ENCODE results near the gene GFRA4.

The GFRA4 gene

GRCh38 chr20:3696200-3696599 lies 33.0 kb upstream of the GFRA4 start:
- no peaks in the 10 kb centered on the region for H3K79me2 ChIP-seq (ENCODE audit: control insufficient read depth, insufficient read depth, low read length, poor library complexity)
- H3K79me1 ChIP-seq (ENCODE audit: low read length), result no peaks in the 10 kb centered on the region
- H3K14ac ChIP-seq (ENCODE audit: low read length), result no peak overlapping the region
- no peak overlapping the region for H3K18ac ChIP-seq (ENCODE audit: low read length)
- no peak overlapping the region for H3K4me2 ChIP-seq (ENCODE audit: low read length)
- H2BK12ac ChIP-seq (ENCODE audit: low read length), result no peak overlapping the region
- no peak overlapping the region for H3K4ac ChIP-seq (ENCODE audit: low read depth, low read length)
- H3K27me3 ChIP-seq (ENCODE audit: insufficient read depth, low read length), result no peaks in the 10 kb centered on the region
- DNase-seq, result peak in 1 of 2 donors; percentile 21
- H3K4me3 ChIP-seq (ENCODE audit: low read depth, low read length), result no peak overlapping the region
- WGBS (ENCODE audit: extremely low coverage, insufficient coverage, insufficient read length), result no CpG with 5 or more reads among the region's 1 CpG
- no peak overlapping the region for H3K27ac ChIP-seq (ENCODE audit: low read depth, low read length)
- no peak overlapping the region for H4K91ac ChIP-seq (ENCODE audit: low read depth, low read length)
- no peak overlapping the region for H4K12ac ChIP-seq (ENCODE audit: low read depth, low read length)
- no peak overlapping the region for H3K9ac ChIP-seq (ENCODE audit: low read length)
- H3K9me3 ChIP-seq (ENCODE audit: insufficient read depth, low read depth, low read length), result no peaks in the 10 kb centered on the region
- no peak overlapping the region for H2AFZ ChIP-seq (ENCODE audit: insufficient read depth, low read length, poor library complexity)
- H2BK120ac ChIP-seq (ENCODE audit: insufficient read depth, low read length, poor library complexity), result no peak overlapping the region
- peaks cover 10 to 14% of the 10 kb centered on the region in 2 experiments for H3K4me1 ChIP-seq (ENCODE audit: control insufficient read depth in 1 of 2, insufficient read depth in 2 of 2, low read length in 2 of 2)
- H4K8ac ChIP-seq (ENCODE audit: low read depth, low read length), result no peak overlapping the region
- H3K23ac ChIP-seq (ENCODE audit: low read length), result no peak overlapping the region
- no peak overlapping the region for H2AK5ac ChIP-seq (ENCODE audit: low read length)
- H2BK5ac ChIP-seq (ENCODE audit: low read depth, low read length, poor library complexity), result no peak overlapping the region
- H3K36me3 ChIP-seq (ENCODE audit: control insufficient read depth in 1 of 2, insufficient read depth in 2 of 2, low read length in 2 of 2), result no peaks in the 10 kb centered on the region

GRCh38 chr20:3694864-3695263 lies 31.7 kb upstream of the GFRA4 start:
- Histone ChIP-seq H2AK5ac (ENCODE audit: low read length) (no peak overlapping the region), H3K79me1 (ENCODE audit: low read length) (no peaks in the 10 kb centered on the region), H3K18ac (ENCODE audit: low read length) (no peak overlapping the region), H3K36me3 (ENCODE audit: control insufficient read depth in 1 of 2, insufficient read depth in 2 of 2, low read length in 2 of 2) (no peaks in the 10 kb centered on the region), H4K91ac (ENCODE audit: low read depth, low read length) (no peak overlapping the region), H2BK5ac (ENCODE audit: low read depth, low read length, poor library complexity) (no peak overlapping the region), H2BK12ac (ENCODE audit: low read length) (no peak overlapping the region), H2BK120ac (ENCODE audit: insufficient read depth, low read length, poor library complexity) (no peak overlapping the region), H4K8ac (ENCODE audit: low read depth, low read length) (no peak overlapping the region), H3K27me3 (ENCODE audit: insufficient read depth, low read length) (no peaks in the 10 kb centered on the region), H3K9me3 (ENCODE audit: insufficient read depth, low read depth, low read length) (no peaks in the 10 kb centered on the region), H3K27ac (ENCODE audit: low read depth, low read length) (no peak overlapping the region), H3K14ac (ENCODE audit: low read length) (no peak overlapping the region), H4K12ac (ENCODE audit: low read depth, low read length) (no peak overlapping the region), H3K4ac (ENCODE audit: low read depth, low read length) (no peak overlapping the region), H3K4me2 (ENCODE audit: low read length) (no peak overlapping the region), H3K4me3 (ENCODE audit: low read depth, low read length) (no peak overlapping the region), H3K23ac (ENCODE audit: low read length) (no peak overlapping the region), H3K4me1 (ENCODE audit: control insufficient read depth in 1 of 2, insufficient read depth in 2 of 2, low read length in 2 of 2) (peaks cover 10 to 14% of the 10 kb centered on the region in 2 experiments), H2AFZ (ENCODE audit: insufficient read depth, low read length, poor library complexity) (no peak overlapping the region), H3K9ac (ENCODE audit: low read length) (no peak overlapping the region), H3K79me2 (ENCODE audit: control insufficient read depth, insufficient read depth, low read length, poor library complexity) (no peaks in the 10 kb centered on the region)
- no CpG with 5 or more reads among the region's 5 CpGs for WGBS (ENCODE audit: extremely low coverage, insufficient coverage, insufficient read length)
- DNase-seq, result no peak

- no peak overlapping the region for H3K23ac ChIP-seq (ENCODE audit: low read length)
- no peak overlapping the region for H4K91ac ChIP-seq (ENCODE audit: low read depth, low read length)
- no peak overlapping the region for H3K18ac ChIP-seq (ENCODE audit: low read length)
- no peaks in the 10 kb centered on the region for H3K79me2 ChIP-seq (ENCODE audit: control insufficient read depth, insufficient read depth, low read length, poor library complexity)
- H3K27ac ChIP-seq (ENCODE audit: low read depth, low read length), result no peak overlapping the region
- H4K12ac ChIP-seq (ENCODE audit: low read depth, low read length), result no peak overlapping the region
- no peaks in the 10 kb centered on the region for H3K27me3 ChIP-seq (ENCODE audit: insufficient read depth, low read length)
- H3K9me3 ChIP-seq (ENCODE audit: insufficient read depth, low read depth, low read length), result no peaks in the 10 kb centered on the region
- H3K4me3 ChIP-seq (ENCODE audit: low read depth, low read length), result no peak overlapping the region
- H2BK120ac ChIP-seq (ENCODE audit: insufficient read depth, low read length, poor library complexity), result no peak overlapping the region
- no peak overlapping the region for H3K14ac ChIP-seq (ENCODE audit: low read length)
- H3K9ac ChIP-seq (ENCODE audit: low read length), result no peak overlapping the region
- no peak overlapping the region for H2BK5ac ChIP-seq (ENCODE audit: low read depth, low read length, poor library complexity)
- no peak overlapping the region for H3K4ac ChIP-seq (ENCODE audit: low read depth, low read length)
- DNase-seq, result no peak
- no peak overlapping the region for H2AFZ ChIP-seq (ENCODE audit: insufficient read depth, low read length, poor library complexity)
- H3K4me1 ChIP-seq (ENCODE audit: control insufficient read depth in 1 of 2, insufficient read depth in 2 of 2, low read length in 2 of 2), result peaks cover 10 to 14% of the 10 kb centered on the region in 2 experiments
- no peaks in the 10 kb centered on the region for H3K79me1 ChIP-seq (ENCODE audit: low read length)
- H2AK5ac ChIP-seq (ENCODE audit: low read length), result no peak overlapping the region
- no peaks in the 10 kb centered on the region for H3K36me3 ChIP-seq (ENCODE audit: control insufficient read depth in 1 of 2, insufficient read depth in 2 of 2, low read length in 2 of 2)
- no peak overlapping the region for H4K8ac ChIP-seq (ENCODE audit: low read depth, low read length)
- WGBS (ENCODE audit: extremely low coverage, insufficient coverage, insufficient read length), result no CpG with 5 or more reads among the region's 13 CpGs
- no peak overlapping the region for H3K4me2 ChIP-seq (ENCODE audit: low read length)
- H2BK12ac ChIP-seq (ENCODE audit: low read length), result no peak overlapping the region
Measured at GRCh38 chr20:3693376-3693775, 30.2 kb upstream of the GFRA4 start.

GRCh38 chr20:3692706-3693294 lies 29.6 kb upstream of the GFRA4 start:
- Histone ChIP-seq H2BK120ac (ENCODE audit: insufficient read depth, low read length, poor library complexity) (no peak overlapping the region), H3K79me1 (ENCODE audit: low read length) (no peaks in the 10 kb centered on the region), H2AK5ac (ENCODE audit: low read length) (no peak overlapping the region), H3K79me2 (ENCODE audit: control insufficient read depth, insufficient read depth, low read length, poor library complexity) (no peaks in the 10 kb centered on the region), H4K91ac (ENCODE audit: low read depth, low read length) (no peak overlapping the region), H3K4me1 (ENCODE audit: control insufficient read depth in 1 of 2, insufficient read depth in 2 of 2, low read length in 2 of 2) (peaks cover 8 to 9% of the 10 kb centered on the region in 2 experiments), H3K4me3 (ENCODE audit: low read depth, low read length) (no peak overlapping the region), H3K23ac (ENCODE audit: low read length) (no peak overlapping the region), H3K27me3 (ENCODE audit: insufficient read depth, low read length) (no peaks in the 10 kb centered on the region), H3K9me3 (ENCODE audit: insufficient read depth, low read depth, low read length) (no peaks in the 10 kb centered on the region), H2AFZ (ENCODE audit: insufficient read depth, low read length, poor library complexity) (no peak overlapping the region), H3K9ac (ENCODE audit: low read length) (no peak overlapping the region), H4K8ac (ENCODE audit: low read depth, low read length) (no peak overlapping the region), H3K36me3 (ENCODE audit: control insufficient read depth in 1 of 2, insufficient read depth in 2 of 2, low read length in 2 of 2) (no peaks in the 10 kb centered on the region), H2BK5ac (ENCODE audit: low read depth, low read length, poor library complexity) (no peak overlapping the region), H3K14ac (ENCODE audit: low read length) (no peak overlapping the region), H3K4ac (ENCODE audit: low read depth, low read length) (no peak overlapping the region), H2BK12ac (ENCODE audit: low read length) (no peak overlapping the region), H3K27ac (ENCODE audit: low read depth, low read length) (no peak overlapping the region), H3K18ac (ENCODE audit: low read length) (no peak overlapping the region), H3K4me2 (ENCODE audit: low read length) (no peak overlapping the region), H4K12ac (ENCODE audit: low read depth, low read length) (no peak overlapping the region)
- no CpG with 5 or more reads among the region's 23 CpGs for WGBS (ENCODE audit: extremely low coverage, insufficient coverage, insufficient read length)
- DNase-seq, result no peak
